ENCODE results near the gene HES4.

Gene HES4

GRCh38 chr1:974293-974640 is 25.6 kb downstream of the HES4 start:
- no peak for TF ChIP-seq JUND (IDR thresholded peaks at IDR 0.05; ENCODE audit: low read depth)
- in situ Hi-C loops (cut with HindIII; ENCODE audit: low pct_unique_long_range_greater_than_20kb, low sequenced_read_pairs): no loop called here
- DNase-seq (ENCODE audit: low read depth in 1 of 2, low spot score in 1 of 2): no peak

- DNase-seq (ENCODE audit: low read depth in 1 of 2, low spot score in 1 of 2): no peak
- in situ Hi-C loops (cut with HindIII; ENCODE audit: low pct_unique_long_range_greater_than_20kb, low sequenced_read_pairs): no loop called here
These were observed 26.2 kb downstream of the HES4 start for GRCh38 chr1:973459-974292.

GRCh38 chr1:972726-973458 is 27.0 kb downstream of the HES4 start:
- no peak for DNase-seq (ENCODE audit: low read depth in 1 of 2, low spot score in 1 of 2)
- TF ChIP-seq JUND (IDR thresholded peaks at IDR 0.05; ENCODE audit: low read depth): no peak
- in situ Hi-C loops (cut with HindIII; ENCODE audit: low pct_unique_long_range_greater_than_20kb, low sequenced_read_pairs): no loop called here

More at GRCh38 chr1:973459-974292, 26.2 kb downstream of the HES4 start:
- no peak for TF ChIP-seq JUND (IDR thresholded peaks at IDR 0.05; ENCODE audit: low read depth)

GRCh38 chr1:971751-972506 is 28.0 kb downstream of the HES4 start:
- in situ Hi-C loops (cut with HindIII; ENCODE audit: low pct_unique_long_range_greater_than_20kb, low sequenced_read_pairs): no loop called here
- no peak for DNase-seq (ENCODE audit: low read depth in 1 of 2, low spot score in 1 of 2)
- TF ChIP-seq JUND (IDR thresholded peaks at IDR 0.05; ENCODE audit: low read depth): no peak

- TF ChIP-seq JUND (IDR thresholded peaks at IDR 0.05; ENCODE audit: low read depth): no peak
- in situ Hi-C loops (cut with HindIII; ENCODE audit: low pct_unique_long_range_greater_than_20kb, low sequenced_read_pairs): no loop called here
These were observed 28.7 kb downstream of the HES4 start for GRCh38 chr1:970973-971730.

GRCh38 chr1:970242-970972 is 29.5 kb downstream of the HES4 start:
- DNase-seq (ENCODE audit: low read depth in 1 of 2, low spot score in 1 of 2): no peak
- in situ Hi-C loops (cut with HindIII; ENCODE audit: low pct_unique_long_range_greater_than_20kb, low sequenced_read_pairs): no loop called here
- no peak for TF ChIP-seq JUND (IDR thresholded peaks at IDR 0.05; ENCODE audit: low read depth)

More at GRCh38 chr1:970973-971730, 28.7 kb downstream of the HES4 start:
- no peak for DNase-seq (ENCODE audit: low read depth in 1 of 2, low spot score in 1 of 2)

GRCh38 chr1:969260-969855 is 30.5 kb downstream of the HES4 start:
- no peak for DNase-seq (ENCODE audit: low read depth in 1 of 2, low spot score in 1 of 2)
- TF ChIP-seq JUND (IDR thresholded peaks at IDR 0.05; ENCODE audit: low read depth): no peak
- in situ Hi-C loops (cut with HindIII; ENCODE audit: low pct_unique_long_range_greater_than_20kb, low sequenced_read_pairs): no loop called here

- TF ChIP-seq JUND (IDR thresholded peaks at IDR 0.05; ENCODE audit: low read depth): no peak
- in situ Hi-C loops (cut with HindIII; ENCODE audit: low pct_unique_long_range_greater_than_20kb, low sequenced_read_pairs): no loop called here
- DNase-seq (ENCODE audit: low read depth in 1 of 2, low spot score in 1 of 2): no peak
These were observed 32.2 kb downstream of the HES4 start for GRCh38 chr1:967466-968343.

GRCh38 chr1:966704-967300 is 33.1 kb downstream of the HES4 start:
- in situ Hi-C loops (cut with HindIII; ENCODE audit: low pct_unique_long_range_greater_than_20kb, low sequenced_read_pairs): no loop called here
- TF ChIP-seq JUND (IDR thresholded peaks at IDR 0.05; ENCODE audit: low read depth): no peak
- peak; percentile 66 to 68 for DNase-seq (ENCODE audit: low read depth in 1 of 2, low spot score in 1 of 2)

GRCh38 chr1:966135-966703 is 33.7 kb downstream of the HES4 start, which contains the start of gene PLEKHN1:
Gene PLEKHN1 (plus strand): TSS chr1:966482. CDS start chr1:966532, 50 bp downstream.
- peak; percentile 75 to 90 for DNase-seq (ENCODE audit: low read depth in 1 of 2, low spot score in 1 of 2)
- in situ Hi-C loops (cut with HindIII; ENCODE audit: low pct_unique_long_range_greater_than_20kb, low sequenced_read_pairs): no loop called here
- TF ChIP-seq JUND (IDR thresholded peaks at IDR 0.05; ENCODE audit: low read depth): no peak

All from T47D (cell line).